Chondrocyte (in vitro differentiated cells): ENCODE measurements around the gene CMIP. TPM values are rescaled to one million over a fixed set of nuclear protein-coding genes. Genes with fewer than 3 reads are reported as not detected.

ENCODE experiments used
- DNase-seq: peaks from one replicate; pipeline ENCODE4 v3.0.0; 2021; ENCODE audit warnings: mixed read lengths, low spot score
- H3K27ac Mint-ChIP-seq: one replicate; pipeline ENCODE4 v1.8.0; 2021; ENCODE audit warnings: mild to moderate bottlenecking, moderate library complexity, mixed read lengths; ENCODE audit not compliant: unreplicated experiment
- H3K27me3 Mint-ChIP-seq: 2 replicates; pipeline ENCODE4 v1.8.0; 2021; ENCODE audit warnings: low read depth, mixed read lengths
- H3K36me3 Mint-ChIP-seq: 2 replicates; pipeline ENCODE4 v1.8.0; 2021; ENCODE audit warnings: low read depth, mixed read lengths
- H3K4me1 Mint-ChIP-seq: 2 replicates; pipeline ENCODE4 v1.8.0; 2021; ENCODE audit warnings: low read depth, mild to moderate bottlenecking, mixed read lengths
- H3K4me3 Mint-ChIP-seq: one replicate; pipeline ENCODE4 v1.8.0; 2021; ENCODE audit warnings: mild to moderate bottlenecking, moderate library complexity, mixed read lengths; ENCODE audit not compliant: unreplicated experiment
- H3K9me3 Mint-ChIP-seq: 2 replicates; pipeline ENCODE4 v1.8.0; 2021; ENCODE audit warnings: low read depth, mixed read lengths
- CTCF ChIP-seq: fragments of 200-600 bp; sonication (generic); IDR thresholded peaks from 2 replicates; pipeline ENCODE4 v1.5.0; 2021; ENCODE audit warnings: antibody characterized with exemption, mild to moderate bottlenecking, moderate library complexity
- total RNA-seq: library from RNA; stranded (reverse); gene quantifications from 3 replicates; pipeline ENCODE4 v1.2.1, GENCODE V29; 2021

The CMIP gene
- total RNA-seq, 1 donor from 2014 or later: 62.9 TPM

GRCh38 chr16:81710044-81710443 lies 265.4 kb downstream of the CMIP start:
- no peaks in the 10 kb centered on the region for H3K9me3 Mint-ChIP-seq
- no peaks in the 10 kb centered on the region for H3K27me3 Mint-ChIP-seq
- peaks cover 49% of the 10 kb centered on the region for H3K4me1 Mint-ChIP-seq
- no peak overlapping the region for H3K27ac Mint-ChIP-seq
- H3K36me3 Mint-ChIP-seq: peaks cover 19% of the 10 kb centered on the region
- DNase-seq: no peak
- TF ChIP-seq CTCF: no peak
- no peak overlapping the region for H3K4me3 Mint-ChIP-seq

DNA sequence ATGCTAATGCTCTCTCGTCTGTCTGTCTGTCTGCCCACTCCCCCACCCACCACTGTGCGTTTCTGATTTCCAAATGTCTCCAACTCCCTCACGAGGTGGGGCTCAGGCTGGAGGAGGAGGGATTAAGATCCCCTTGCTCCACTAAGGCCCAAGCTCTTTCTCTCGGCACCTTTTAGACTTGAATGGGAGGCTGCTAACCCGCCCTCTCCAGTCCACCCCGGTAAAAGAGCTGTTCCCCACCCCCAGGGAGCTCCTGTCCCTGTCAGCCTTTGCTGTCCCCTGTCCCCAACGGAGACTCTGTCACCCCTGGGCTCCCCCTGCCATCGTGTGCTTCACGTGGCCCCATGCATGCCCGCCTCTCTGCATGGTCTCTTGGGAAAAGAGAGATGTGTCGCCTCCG lies 266.0 kb downstream of the CMIP start:
- TF ChIP-seq CTCF: no peak
- Mint-ChIP-seq H3K36me3 (peaks cover 17% of the 10 kb centered on the region), H3K27me3 (no peaks in the 10 kb centered on the region)

DNA sequence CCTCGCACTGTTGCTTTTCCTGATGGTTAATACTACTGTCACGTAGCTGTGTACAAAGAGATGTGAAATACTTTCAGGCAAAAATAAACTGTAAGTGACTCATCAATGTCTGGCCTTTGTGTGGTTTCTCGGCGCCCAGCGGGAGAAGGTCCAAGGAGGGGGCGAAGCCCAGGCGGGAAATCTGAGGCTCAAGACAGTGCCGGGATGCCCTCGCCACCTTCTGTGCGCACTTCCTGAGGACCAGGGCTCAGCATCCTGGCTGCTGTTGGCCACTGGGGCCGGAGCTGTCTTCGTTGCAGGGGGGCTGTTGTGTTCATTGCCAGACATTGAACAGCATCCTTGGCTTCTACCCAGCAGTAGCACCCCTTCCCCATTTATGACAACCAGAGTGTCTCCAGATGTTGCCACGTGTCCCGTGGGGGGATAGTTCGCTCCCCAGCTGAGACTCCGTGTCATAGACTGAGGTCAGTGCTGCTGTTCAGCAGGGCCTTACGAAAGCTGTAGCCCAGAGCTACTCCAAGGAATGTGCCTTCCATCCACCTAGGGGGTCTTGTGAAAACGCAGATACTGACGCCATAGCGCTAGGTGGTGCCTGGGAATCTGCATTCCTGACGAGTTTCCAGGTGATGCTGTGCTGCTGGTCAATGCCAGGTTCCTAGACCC lies 267.2 kb downstream of the CMIP start:
- TF ChIP-seq CTCF: peak; percentile 14
- DNase-seq: no peak
- H3K27ac Mint-ChIP-seq: peak overlapping the region; percentile 89
- H3K9me3 Mint-ChIP-seq: no peaks in the 10 kb centered on the region
- peaks cover 13% of the 10 kb centered on the region for H3K36me3 Mint-ChIP-seq
- peaks cover 35% of the 10 kb centered on the region for H3K4me1 Mint-ChIP-seq
- peak overlapping the region; percentile 5 for H3K4me3 Mint-ChIP-seq
- no peaks in the 10 kb centered on the region for H3K27me3 Mint-ChIP-seq

More for the DNA sequence above, 266.0 kb downstream of the CMIP start:
- Mint-ChIP-seq H3K4me1 (peaks cover 46% of the 10 kb centered on the region), H3K9me3 (no peaks in the 10 kb centered on the region), H3K27ac (peak overlapping the region; percentile 86), H3K4me3 (no peak overlapping the region)
- no peak for DNase-seq

DNA sequence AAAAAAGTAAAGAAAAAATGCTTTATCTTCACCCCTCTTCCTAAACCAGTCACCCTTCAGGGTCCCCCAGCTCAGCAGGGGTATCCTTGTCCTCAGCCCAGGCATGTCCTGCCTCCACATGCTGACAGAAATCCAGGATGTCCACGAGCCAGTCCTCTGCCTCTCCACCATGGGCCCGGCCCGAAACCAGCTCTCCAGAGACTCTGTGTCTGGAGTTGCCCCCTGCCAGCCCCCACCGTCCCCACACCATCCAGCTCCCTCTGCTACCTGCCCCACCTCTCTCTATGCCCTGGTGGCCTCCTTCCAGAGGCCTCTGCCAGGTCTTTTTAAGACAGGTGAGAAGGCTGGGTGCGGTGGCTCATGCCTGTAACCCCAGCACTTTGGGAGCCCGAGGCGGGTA lies 268.1 kb downstream of the CMIP start:
- no peak overlapping the region for H3K4me3 Mint-ChIP-seq
- no peaks in the 10 kb centered on the region for H3K9me3 Mint-ChIP-seq
- H3K4me1 Mint-ChIP-seq: peaks cover 26% of the 10 kb centered on the region
- no peak for TF ChIP-seq CTCF
- no peak for DNase-seq
- peaks cover 5% of the 10 kb centered on the region for H3K36me3 Mint-ChIP-seq
- no peaks in the 10 kb centered on the region for H3K27me3 Mint-ChIP-seq
- H3K27ac Mint-ChIP-seq: peak overlapping the region; percentile 70

GRCh38 chr16:81713295-81713772 lies 268.7 kb downstream of the CMIP start:
- Mint-ChIP-seq H3K4me1 (peaks cover 24% of the 10 kb centered on the region), H3K27me3 (no peaks in the 10 kb centered on the region), H3K27ac (no peak overlapping the region), H3K36me3 (peaks cover 4% of the 10 kb centered on the region), H3K9me3 (no peaks in the 10 kb centered on the region), H3K4me3 (no peak overlapping the region)
- TF ChIP-seq CTCF: no peak
- DNase-seq: no peak
